Measurements from ENCODE around the gene TGFBR3L. TPM values are rescaled to one million over a fixed set of nuclear protein-coding genes. Genes with fewer than 3 reads are reported as not detected.

Gene TGFBR3L
- total and polyA plus RNA-seq, 3 donors from 2014 or later = 1.2 to 2.2 TPM; not detected in 1

GRCh38 chr19:7909471-7910067 is 5.1 kb upstream of the TGFBR3L start:
- Histone ChIP-seq H3K27me3 (no peaks in the 10 kb centered on the region), H3K36me3 (ENCODE audit: low read depth, missing control alignments) (no peaks in the 10 kb centered on the region), H3K9me3 (no peaks in the 10 kb centered on the region), H3K27ac (no peak overlapping the region), H3K4me1 (peaks cover 14% of the 10 kb centered on the region), H3K4me3 (no peak overlapping the region)
- DNase-seq = no peak
- 88 to 96% methylated on average over 10 to 19 of the region's 21 CpGs for WGBS, 2 donors
- intact Hi-C loops (cut with DNase I; ENCODE audit: low total_unique reads) = no loop called here
- no peak for TF ChIP-seq POLR2A (IDR thresholded peaks at IDR 0.05)
- TF ChIP-seq CTCF (IDR thresholded peaks at IDR 0.05) = no peak

DNA sequence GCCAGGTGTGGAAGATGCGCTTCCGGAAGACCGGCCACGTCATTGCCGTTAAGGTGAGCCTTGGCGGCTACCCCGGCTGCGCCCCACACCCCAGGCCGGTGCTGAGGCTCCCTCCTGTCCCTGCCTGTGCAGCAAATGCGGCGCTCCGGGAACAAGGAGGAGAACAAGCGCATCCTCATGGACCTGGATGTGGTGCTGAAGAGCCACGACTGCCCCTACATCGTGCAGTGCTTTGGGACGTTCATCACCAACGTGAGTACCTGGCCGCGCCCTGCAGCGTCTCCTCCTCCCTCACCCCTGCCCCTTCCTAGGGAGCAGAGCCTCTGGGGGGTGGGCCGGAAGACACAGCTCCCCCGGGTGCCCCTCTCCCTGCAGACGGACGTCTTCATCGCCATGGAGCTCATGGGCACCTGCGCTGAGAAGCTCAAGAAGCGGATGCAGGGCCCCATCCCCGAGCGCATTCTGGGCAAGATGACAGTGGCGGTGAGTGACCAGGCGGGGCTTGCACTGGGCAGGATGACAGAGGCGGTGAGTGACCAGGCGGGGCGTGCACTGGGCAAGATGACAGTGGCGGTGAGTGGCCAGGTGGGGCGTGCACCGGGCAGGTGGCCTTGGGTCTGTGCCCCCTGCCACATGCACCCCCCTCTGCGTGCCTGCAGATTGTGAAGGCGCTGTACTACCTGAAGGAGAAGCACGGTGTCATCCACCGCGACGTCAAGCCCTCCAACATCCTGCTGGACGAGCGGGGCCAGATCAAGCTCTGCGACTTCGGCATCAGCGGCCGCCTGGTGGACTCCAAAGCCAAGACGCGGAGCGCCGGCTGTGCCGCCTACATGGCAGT is 4.1 kb upstream of the TGFBR3L start:
- Histone ChIP-seq H3K4me3 (no peak overlapping the region), H3K9me3 (no peaks in the 10 kb centered on the region), H3K27ac (no peak overlapping the region), H3K27me3 (no peaks in the 10 kb centered on the region), H3K36me3 (ENCODE audit: low read depth, missing control alignments) (no peaks in the 10 kb centered on the region), H3K4me1 (peaks cover 6% of the 10 kb centered on the region)
- intact Hi-C loops (cut with DNase I; ENCODE audit: low total_unique reads) = no loop called here
- TF ChIP-seq POLR2A (IDR thresholded peaks at IDR 0.05) (no peak), CTCF (IDR thresholded peaks at IDR 0.05) (no peak)
- DNase-seq = no peak
- WGBS, 2 donors = 91 to 94% methylated on average over 14 to 48 of the region's 54 CpGs

- intact Hi-C loops (cut with DNase I; ENCODE audit: low total_unique reads) = no loop called here
- H3K27me3 ChIP-seq = no peaks in the 10 kb centered on the region
- H3K4me1 ChIP-seq = peaks cover 6% of the 10 kb centered on the region
- H3K9me3 ChIP-seq = no peaks in the 10 kb centered on the region
- TF ChIP-seq CTCF (IDR thresholded peaks at IDR 0.05) (no peak), POLR2A (IDR thresholded peaks at IDR 0.05) (no peak)
- H3K36me3 ChIP-seq (ENCODE audit: low read depth, missing control alignments) = no peaks in the 10 kb centered on the region
- no peak for DNase-seq
- no peak overlapping the region for H3K4me3 ChIP-seq
- WGBS, 2 donors = 83 to 92% methylated on average over 6 to 17 of the region's 18 CpGs
- no peak overlapping the region for H3K27ac ChIP-seq
Measured at GRCh38 chr19:7911508-7912143, 3.0 kb upstream of the TGFBR3L start.

- no peak overlapping the region for H3K27ac ChIP-seq
- no peak overlapping the region for H3K4me3 ChIP-seq
- H3K9me3 ChIP-seq = no peaks in the 10 kb centered on the region
- H3K36me3 ChIP-seq (ENCODE audit: low read depth, missing control alignments) = no peaks in the 10 kb centered on the region
- H3K4me1 ChIP-seq = peaks cover 9% of the 10 kb centered on the region
- TF ChIP-seq CTCF (IDR thresholded peaks at IDR 0.05) (no peak), POLR2A (IDR thresholded peaks at IDR 0.05) (no peak)
- intact Hi-C loops (cut with DNase I; ENCODE audit: low total_unique reads) = no loop called here
- DNase-seq = no peak
- 88 to 90% methylated on average over 12 to 27 of the region's 31 CpGs for WGBS, 2 donors
- no peaks in the 10 kb centered on the region for H3K27me3 ChIP-seq
Measured at GRCh38 chr19:7912144-7912696, 2.4 kb upstream of the TGFBR3L start.

Measured in testis (tissue), 3 donors.